Measurements from ENCODE around the gene ADAMTS2. TPM values are rescaled to one million over a fixed set of nuclear protein-coding genes. Genes with fewer than 3 reads are reported as not detected.

The ADAMTS2 gene
- total and polyA plus RNA-seq, 2 of the 8 experiments (the other 6 are each of a cell fraction or from before 2014, with no cell fraction given), result 6.6 to 7.3 TPM

DNA sequence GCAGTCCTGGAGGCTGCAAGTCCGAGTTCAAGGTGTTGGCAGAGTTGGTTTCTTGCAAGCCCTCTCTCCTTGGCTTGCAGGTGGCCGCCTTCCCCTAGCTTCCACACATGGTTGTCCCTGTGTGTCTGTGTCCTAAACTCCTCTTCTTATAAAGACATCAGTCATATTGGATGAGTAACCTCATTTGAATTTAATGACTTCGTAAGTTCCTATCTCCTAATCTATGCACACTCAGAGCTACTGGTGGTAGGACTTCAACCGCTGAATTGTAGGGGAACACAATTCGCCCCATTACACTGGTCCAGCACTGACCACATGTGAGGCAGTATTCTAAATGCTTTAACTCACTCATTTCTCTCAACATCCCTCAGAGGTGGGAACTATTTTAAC is 25.9 kb upstream of the ADAMTS2 start:
- Histone ChIP-seq H3K9ac (replicated peaks in 1 of 4; ENCODE audit: extremely low read depth in 1 of 4, low read depth in 3 of 4, low read length in 3 of 4) (no peak overlapping the region), H4K8ac (ENCODE audit: extremely low read depth, insufficient read depth, low read length) (no peak overlapping the region), H2BK5ac (ENCODE audit: low read depth, low read length) (no peak overlapping the region), H3K9me3 (ENCODE audit: insufficient read depth in 2 of 2, low read depth in 1 of 2, low read length in 1 of 2) (peaks cover 0 to 4% of the 10 kb centered on the region in 2 experiments; a peak in 1 of 4 replicates), H2BK15ac (ENCODE audit: low read length) (no peak overlapping the region), H3K36me3 (ENCODE audit: control insufficient read depth in 2 of 4, insufficient read depth in 4 of 4, low read length in 3 of 4) (no peaks in the 10 kb centered on the region), H2BK120ac (replicated peaks; ENCODE audit: low read depth, low read length) (no peak overlapping the region), H3K56ac (replicated peaks; ENCODE audit: insufficient read length, low read depth, low read length) (no peak overlapping the region), H3K23me2 (ENCODE audit: low read depth, low read length) (no peaks in the 10 kb centered on the region), H3K79me2 (ENCODE audit: control insufficient read depth in 1 of 2, insufficient read depth in 2 of 2, low read length in 2 of 2) (no peaks in the 10 kb centered on the region), H3K23ac (ENCODE audit: insufficient read length) (no peak overlapping the region), H2BK20ac (ENCODE audit: low read length) (no peak overlapping the region), H4K5ac (ENCODE audit: insufficient read length, low read depth, low read length) (no peak overlapping the region), H2AFZ (ENCODE audit: low read length) (no peak overlapping the region), H3K4me2 (ENCODE audit: insufficient read depth in 1 of 2, low read depth in 2 of 2, low read length in 2 of 2) (no peak overlapping the region), H4K91ac (replicated peaks; ENCODE audit: insufficient read length, low read length) (no peak overlapping the region), H2AK5ac (ENCODE audit: low read depth, low read length) (no peak overlapping the region), H3K4me1 (replicated peaks in 1 of 4; ENCODE audit: control insufficient read depth in 3 of 4, insufficient read depth in 4 of 4, low read length in 3 of 4) (no peaks in the 10 kb centered on the region), H3K4me3 (ENCODE audit: extremely low read depth in 1 of 4, insufficient read depth in 2 of 4, low read depth in 3 of 4, low read length in 4 of 4) (no peak overlapping the region), H3K14ac (ENCODE audit: insufficient read length) (no peak overlapping the region), H3K27ac (ENCODE audit: low read depth, low read length) (no peak overlapping the region), H3K18ac (ENCODE audit: extremely low read depth, low read length) (no peak overlapping the region), H3K4ac (replicated peaks; ENCODE audit: insufficient read length, low read depth, low read length) (no peak overlapping the region), H3K27me3 (replicated peaks in 1 of 4; ENCODE audit: control insufficient read depth in 3 of 4, extremely low read depth in 1 of 4, insufficient read depth in 3 of 4, low read length in 3 of 4) (no peaks in the 10 kb centered on the region), H4K20me1 (replicated peaks in 1 of 2; ENCODE audit: control insufficient read depth in 1 of 2, insufficient read depth in 2 of 2, low read length in 2 of 2) (no peaks in the 10 kb centered on the region), H3K79me1 (ENCODE audit: low read depth, low read length) (no peaks in the 10 kb centered on the region), H2BK12ac (ENCODE audit: low read depth, low read length) (no peak overlapping the region)
- DNase-seq (ENCODE audit: low read depth in 1 of 2, low spot score in 2 of 2), result no peak
- CTCF ChIA-PET (ENCODE audit: partially characterized antibody), result interaction anchor here (0.8 to 2.0 kb wide), 2 partner anchors 9 to 123 kb away, joined by 5 to 6 read pairs; no protein-coding TSS in a partner anchor
- POLR2A ChIA-PET (ENCODE audit: partially characterized antibody), result no interaction called here
- WGBS, 2 experiments (ENCODE audit: extremely low coverage in 1 of 2, insufficient coverage in 1 of 2, insufficient read length in 1 of 2, insufficient replicate concordance in 2 of 2, low coverage in 1 of 2, low lambda C conversion rate in 2 of 2, missing lambda C conversion rate in 1 of 2), result 86% methylated on average over 5 of the region's 5 CpGs; no CpG with 5 or more reads in 1 of the 2 experiments
- no peak for FAIRE-seq
- TF ChIP-seq CHD1 (IDR thresholded peaks at IDR 0.05; ENCODE audit: low read depth, low read length) (no peak), POLR2A (IDR thresholded peaks at IDR 0.05; ENCODE audit: control extremely low read depth in 1 of 2, low read depth in 2 of 2, low read length in 2 of 2) (no peak), CREB1 (IDR thresholded peaks at IDR 0.05) (no peak), MAFK (IDR thresholded peaks at IDR 0.05; ENCODE audit: low read depth, low read length) (no peak), SIX5 (IDR thresholded peaks at IDR 0.05; ENCODE audit: low read depth, low read length) (no peak), SIRT6 (IDR thresholded peaks at IDR 0.05; ENCODE audit: low read length) (no peak), NANOG (IDR thresholded peaks at IDR 0.05; ENCODE audit: insufficient read depth, low read depth, low read length, poor library complexity, severe bottlenecking) (no peak), SP2 (IDR thresholded peaks at IDR 0.05; ENCODE audit: low read length) (no peak), GTF2F1 (IDR thresholded peaks at IDR 0.05; ENCODE audit: borderline replicate concordance, low read depth, low read length) (no peak), SRF (IDR thresholded peaks at IDR 0.05; ENCODE audit: low read depth, low read length) (no peak), RNF2 (IDR thresholded peaks at IDR 0.05; ENCODE audit: borderline replicate concordance, low read depth, low read length, missing control alignments, poor library complexity, severe bottlenecking) (no peak), RXRA (IDR thresholded peaks at IDR 0.05; ENCODE audit: insufficient read depth, low read depth, low read length) (no peak), BACH1 (IDR thresholded peaks at IDR 0.05; ENCODE audit: low read length) (no peak)
